ENCODE measurements around the gene MEAK7.

- no peak for TF ChIP-seq POLR2A (IDR thresholded peaks at IDR 0.05)
- TF ChIP-seq CTCF (IDR thresholded peaks at IDR 0.05 in 4 of 5, conservative IDR thresholded peaks at IDR 0.05 in 1 of 5), result no peak
Observed at GRCh38 chr16:84503751-84504395, 586 bp downstream of the MEAK7 start.

Measured in gastrocnemius medialis (tissue), 4 donors.